A549 (cell line): ENCODE measurements around the gene PPP1R7.
"Not testable (repeated sequence)": the region's sequence is repeated elsewhere in the genome, so short reads cannot be mapped to it uniquely, and the experiment has no call there.

ENCODE experiments used
- CEBPB ChIP-seq, 2 experiments: fragments of >200 bp in 1 of 2; sonication (Bioruptor Twin) in 1 of 2; formaldehyde crosslinking in 1 of 2; IDR thresholded peaks; 2 replicates each; pipeline ENCODE4 v1.6.1; 2012 to 2016
- CHD4 ChIP-seq: fragments of 200-600 bp; sonication (generic); IDR thresholded peaks from 2 replicates; pipeline ENCODE4 v1.6.1; 2016; ENCODE audit warnings: antibody characterized with exemption, mild to moderate bottlenecking, borderline replicate concordance
- EP300 ChIP-seq, 2 experiments: fragments of >200 bp; sonication (Bioruptor Twin); formaldehyde crosslinking; IDR thresholded peaks; 2 replicates in 1 of 2; 3 replicates in 1 of 2; pipeline ENCODE4 v1.6.1; 2016 to 2017
- GATA3 ChIP-seq: IDR thresholded peaks from 2 replicates; pipeline ENCODE4 v1.6.1; 2012; ENCODE audit warnings: borderline replicate concordance
- MAZ ChIP-seq: fragments of 150-350 bp; IDR thresholded peaks from 2 replicates; pipeline ENCODE4 v1.6.1; 2014; ENCODE audit warnings: antibody characterized with exemption, low read depth, low read length, borderline replicate concordance
- NFE2L2 ChIP-seq: fragments of 150-350 bp; conservative IDR thresholded peaks from 2 replicates; pipeline ENCODE4 v1.6.1; 2014; ENCODE audit warnings: low read length
- POLR2A ChIP-seq: IDR thresholded peaks from 2 replicates; pipeline ENCODE4 v1.6.1; 2012; ENCODE audit warnings: mild to moderate bottlenecking, low read length
- RAD21 ChIP-seq, 2 experiments: fragments of >200 bp in 1 of 2; sonication (Bioruptor Twin) in 1 of 2; formaldehyde crosslinking in 1 of 2; IDR thresholded peaks in 1 of 2; conservative IDR thresholded peaks in 1 of 2; 2 replicates in 1 of 2; 3 replicates in 1 of 2; pipeline ENCODE4 v1.6.1; 2012 to 2018; ENCODE audit warnings: inconsistent platforms in 1 of 2
- RCOR1 ChIP-seq: fragments of 150-350 bp; IDR thresholded peaks from 2 replicates; pipeline ENCODE4 v1.6.1; 2014; ENCODE audit warnings: antibody characterized with exemption, low read length, low read depth
- RFX5 ChIP-seq: fragments of 450-650 bp; IDR thresholded peaks from 2 replicates; pipeline ENCODE4 v1.7.1; 2014; ENCODE audit warnings: antibody characterized with exemption, mild to moderate bottlenecking, moderate library complexity
- TF ChIP-seq, protein P1 (sequence below): fragments of >200 bp; sonication (Bioruptor Twin); formaldehyde crosslinking; IDR thresholded peaks from 3 replicates; pipeline ENCODE4 v1.5.1; 2016
- TF ChIP-seq, protein P2 (sequence below): IDR thresholded peaks from 2 replicates; pipeline ENCODE4 v1.6.1; 2012; ENCODE audit warnings: low read depth, borderline replicate concordance

DNA sequence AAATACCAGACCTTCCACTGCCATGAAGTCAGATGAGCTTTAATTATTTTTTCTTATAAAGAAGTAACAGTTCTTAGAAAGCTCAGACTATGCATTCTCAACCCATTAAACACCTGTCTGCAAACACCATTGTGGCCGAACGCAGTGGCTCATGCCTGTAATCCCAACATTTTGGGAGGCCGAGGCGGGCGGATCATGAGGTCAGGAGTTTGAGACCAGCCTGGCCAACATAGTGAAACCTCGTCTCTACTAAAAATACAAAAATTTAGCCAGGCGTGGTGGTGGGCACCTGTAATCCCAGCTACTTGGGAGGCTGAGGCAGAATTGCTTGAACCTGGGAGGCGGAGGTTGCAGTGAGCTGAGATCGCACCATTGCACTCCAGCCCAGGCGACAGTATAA, 45.7 kb upstream of the PPP1R7 start:
- TF ChIP-seq NFE2L2; EP300 (IDR thresholded peaks at IDR 0.05); MAZ; CEBPB (IDR thresholded peaks at IDR 0.05); CHD4; RFX5; GATA3; RAD21 (conservative IDR thresholded peaks at IDR 0.05 in 1 of 2, IDR thresholded peaks at IDR 0.05 in 1 of 2); RCOR1; POLR2A: not testable (repeated sequence)
- TF ChIP-seq, protein P1, sequence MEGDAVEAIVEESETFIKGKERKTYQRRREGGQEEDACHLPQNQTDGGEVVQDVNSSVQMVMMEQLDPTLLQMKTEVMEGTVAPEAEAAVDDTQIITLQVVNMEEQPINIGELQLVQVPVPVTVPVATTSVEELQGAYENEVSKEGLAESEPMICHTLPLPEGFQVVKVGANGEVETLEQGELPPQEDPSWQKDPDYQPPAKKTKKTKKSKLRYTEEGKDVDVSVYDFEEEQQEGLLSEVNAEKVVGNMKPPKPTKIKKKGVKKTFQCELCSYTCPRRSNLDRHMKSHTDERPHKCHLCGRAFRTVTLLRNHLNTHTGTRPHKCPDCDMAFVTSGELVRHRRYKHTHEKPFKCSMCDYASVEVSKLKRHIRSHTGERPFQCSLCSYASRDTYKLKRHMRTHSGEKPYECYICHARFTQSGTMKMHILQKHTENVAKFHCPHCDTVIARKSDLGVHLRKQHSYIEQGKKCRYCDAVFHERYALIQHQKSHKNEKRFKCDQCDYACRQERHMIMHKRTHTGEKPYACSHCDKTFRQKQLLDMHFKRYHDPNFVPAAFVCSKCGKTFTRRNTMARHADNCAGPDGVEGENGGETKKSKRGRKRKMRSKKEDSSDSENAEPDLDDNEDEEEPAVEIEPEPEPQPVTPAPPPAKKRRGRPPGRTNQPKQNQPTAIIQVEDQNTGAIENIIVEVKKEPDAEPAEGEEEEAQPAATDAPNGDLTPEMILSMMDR = not testable (repeated sequence)
- TF ChIP-seq, protein P2, sequence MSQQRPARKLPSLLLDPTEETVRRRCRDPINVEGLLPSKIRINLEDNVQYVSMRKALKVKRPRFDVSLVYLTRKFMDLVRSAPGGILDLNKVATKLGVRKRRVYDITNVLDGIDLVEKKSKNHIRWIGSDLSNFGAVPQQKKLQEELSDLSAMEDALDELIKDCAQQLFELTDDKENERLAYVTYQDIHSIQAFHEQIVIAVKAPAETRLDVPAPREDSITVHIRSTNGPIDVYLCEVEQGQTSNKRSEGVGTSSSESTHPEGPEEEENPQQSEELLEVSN = not testable (repeated sequence)
